Endothelial cell of umbilical vein (primary cell): Measurements from ENCODE around the gene KCNN1. TPM values are rescaled to one million over a fixed set of nuclear protein-coding genes. Genes with fewer than 3 reads are reported as not detected.

Experiments
- BruUV-seq: library from RNA; stranded (reverse); fragments of 400-500 nt; replicated peaks from 2 replicates; lab custom pipeline; 2021; lab: Mats Ljungman, UMichigan
- CTCF ChIA-PET: fragments of 300-600, 350-600 bp; sonication (Branson Sonifier 250); formaldehyde crosslinking; loops from one replicate; lab custom pipeline; 2021; ENCODE audit warnings: antibody characterized with exemption, inconsistent platforms; lab: Charles Lee
- POLR2A ChIA-PET: fragments of 300-600, 350-600 bp; sonication (Branson Sonifier 250); formaldehyde crosslinking; loops from one replicate; lab custom pipeline; 2021; ENCODE audit warnings: antibody characterized with exemption, inconsistent platforms; lab: Charles Lee
- DNase-seq: peaks from one replicate; pipeline ENCODE4 v3.0.0-alpha.2; 2011; ENCODE audit warnings: low read depth, low spot score
- FAIRE-seq: peaks from 2 replicates; lab custom pipeline; 2011; peaks lifted over from hg19 to GRCh38; lab: Jason Lieb, UNC
- H2AFZ ChIP-seq: 2 replicates; pipeline ENCODE4 v1.6.0; 2012; ENCODE audit warnings: low read depth, low read length, control low read depth, inconsistent platforms
- H3K27ac ChIP-seq: 2 replicates; pipeline ENCODE4 v1.5.1; 2011; ENCODE audit warnings: low read depth, mild to moderate bottlenecking, control low read depth, low read length, moderate library complexity; ENCODE audit not compliant: insufficient read depth
- H3K27me3 ChIP-seq, 2 experiments: 2 replicates each; pipeline versions ENCODE4 v1.6.0 to v1.6.1; 2011; ENCODE audit warnings: low read length in 2 of 2, mixed read lengths in 1 of 2; ENCODE audit not compliant: control insufficient read depth in 2 of 2, insufficient read depth in 2 of 2
- H3K36me3 ChIP-seq, 2 experiments: 2 replicates in 1 of 2; 3 replicates in 1 of 2; pipeline ENCODE4 v1.5.1; 2011; ENCODE audit warnings: low read length in 2 of 2, mild to moderate bottlenecking in 1 of 2, moderate library complexity in 1 of 2; ENCODE audit not compliant: control insufficient read depth in 2 of 2, insufficient read depth in 2 of 2; ENCODE audit errors: extremely low read depth in 1 of 2
- H3K4me1 ChIP-seq: 3 replicates; pipeline ENCODE4 v1.5.1; 2011; ENCODE audit warnings: mild to moderate bottlenecking, low read length; ENCODE audit not compliant: control insufficient read depth, insufficient read depth; ENCODE audit errors: extremely low read depth
- H3K4me2 ChIP-seq: 2 replicates; pipeline ENCODE4 v1.6.1; 2011; ENCODE audit warnings: low read length, control low read depth, mixed read lengths; ENCODE audit not compliant: insufficient read depth
- H3K4me3 ChIP-seq, 3 experiments: fragments of 200-600 bp in 1 of 3; sonication (generic), shearing (Covaris generic) in 1 of 3; replicated peaks in 1 of 3; 2 replicates each; pipeline ENCODE4 v1.5.1; 2011 to 2016; ENCODE audit warnings: control low read depth in 3 of 3, low read length in 3 of 3, mild to moderate bottlenecking in 2 of 3, inconsistent platforms in 1 of 3, low read depth in 1 of 3, moderate library complexity in 1 of 3; ENCODE audit not compliant: insufficient read depth in 1 of 3
- H3K79me2 ChIP-seq: 2 replicates; pipeline ENCODE4 v1.6.0; 2012; ENCODE audit warnings: low read length, inconsistent platforms; ENCODE audit not compliant: control insufficient read depth, insufficient read depth
- H3K9ac ChIP-seq: replicated peaks from 2 replicates; pipeline ENCODE3; 2011; ENCODE audit warnings: low read length, control low read depth; ENCODE audit not compliant: insufficient read depth; ENCODE audit errors: extremely low read depth
- H3K9me1 ChIP-seq: replicated peaks from 3 replicates; pipeline ENCODE4 v1.6.0; 2011; ENCODE audit warnings: mild to moderate bottlenecking, low read length; ENCODE audit not compliant: control insufficient read depth, insufficient read depth; ENCODE audit errors: extremely low read depth
- H3K9me3 ChIP-seq: replicated peaks from 2 replicates; pipeline ENCODE4 v1.5.1; 2012; ENCODE audit warnings: low read length, inconsistent platforms; ENCODE audit not compliant: control insufficient read depth, insufficient read depth
- H4K20me1 ChIP-seq: replicated peaks from 2 replicates; pipeline ENCODE3; 2011; ENCODE audit warnings: mild to moderate bottlenecking, low read length; ENCODE audit not compliant: control insufficient read depth, insufficient read depth; ENCODE audit errors: extremely low read depth
- EZH2 ChIP-seq: IDR thresholded peaks from 2 replicates; pipeline ENCODE4 v1.6.1; 2012; ENCODE audit warnings: borderline replicate concordance, low read depth, mild to moderate bottlenecking, moderate library complexity, low read length, inconsistent platforms; ENCODE audit not compliant: severe bottlenecking
- FOS ChIP-seq: IDR thresholded peaks from 2 replicates; pipeline ENCODE4 v1.6.1; 2011; ENCODE audit warnings: mild to moderate bottlenecking, low read length, moderate library complexity, borderline replicate concordance; ENCODE audit not compliant: insufficient read depth
- GATA2 ChIP-seq: IDR thresholded peaks from 2 replicates; pipeline ENCODE4 v1.7.0; 2011; ENCODE audit warnings: low read depth, mild to moderate bottlenecking, moderate library complexity, mixed read lengths, low read length; ENCODE audit not compliant: insufficient read length, insufficient read depth
- JUN ChIP-seq: IDR thresholded peaks from 2 replicates; pipeline ENCODE4 v1.6.1; 2011; ENCODE audit warnings: borderline replicate concordance, low read depth; ENCODE audit not compliant: insufficient read length, insufficient read depth
- MYC ChIP-seq: IDR thresholded peaks from one replicate; pipeline ENCODE4 v1.6.1; 2011; ENCODE audit warnings: mild to moderate bottlenecking, low read depth, low read length
- POLR2A ChIP-seq: IDR thresholded peaks from 2 replicates; pipeline ENCODE4 v1.6.1; 2012; ENCODE audit warnings: low read depth, mild to moderate bottlenecking, control low read depth, low read length
- POLR2AphosphoS5 ChIP-seq: IDR thresholded peaks from 2 replicates; pipeline ENCODE4 v1.6.1; 2012; ENCODE audit warnings: low read depth, mild to moderate bottlenecking, control low read depth, low read length, moderate library complexity; ENCODE audit not compliant: insufficient read depth
- dilution Hi-C: fragments of 300-500 bp; cut with MboI; formaldehyde crosslinking; loops from one replicate; pipeline ENCODE4 v1.15.0; 2019; ENCODE audit warnings: low sequenced_read_pairs; ENCODE audit not compliant: extremely low pct_ligation_motif_present
- intact Hi-C: fragments of 100-400 bp; cut with micrococcal nuclease; formaldehyde crosslinking; loops from one replicate; pipeline ENCODE4 v1.10.0; 2022
- polyA plus RNA-seq, 4 experiments: library from polyadenylated mRNA; depleted of rRNA in 3 of 4; stranded (reverse) in 3 of 4; unstranded in 1 of 4; fragments of >200 nt; gene quantifications; 2 replicates each; pipeline versions ENCODE4 v1.2.1 to v1.2.3, GENCODE V29; 2011 to 2012; ENCODE audit warnings: missing spikeins in 1 of 4
- total RNA-seq: library from RNA; stranded (reverse); gene quantifications from 2 replicates; pipeline ENCODE4 v1.2.3, GENCODE V29; 2021
- TF ChIP-seq, protein P1 (sequence below): IDR thresholded peaks from 2 replicates; pipeline ENCODE4 v1.6.1; 2011; ENCODE audit not compliant: insufficient read depth, insufficient read length
- TF ChIP-seq, protein P2 (sequence below), 2 donors: IDR thresholded peaks; 1 replicate in 1 of 2; 2 replicates in 1 of 2; pipeline ENCODE4 v1.5.1; 2011; ENCODE audit warnings: low read length in 2 of 2, mild to moderate bottlenecking in 2 of 2, moderate library complexity in 2 of 2, control low read depth in 1 of 2, inconsistent platforms in 1 of 2, low read depth in 1 of 2; ENCODE audit not compliant: insufficient read depth in 1 of 2; ENCODE audit errors: extremely low read depth in 1 of 2

KCNN1 gene
- total and polyA plus RNA-seq, 2 donors (not counting 3 experiments of a cell fraction or from before 2014, with no cell fraction given): 0.18 to 0.80 TPM

DNA sequence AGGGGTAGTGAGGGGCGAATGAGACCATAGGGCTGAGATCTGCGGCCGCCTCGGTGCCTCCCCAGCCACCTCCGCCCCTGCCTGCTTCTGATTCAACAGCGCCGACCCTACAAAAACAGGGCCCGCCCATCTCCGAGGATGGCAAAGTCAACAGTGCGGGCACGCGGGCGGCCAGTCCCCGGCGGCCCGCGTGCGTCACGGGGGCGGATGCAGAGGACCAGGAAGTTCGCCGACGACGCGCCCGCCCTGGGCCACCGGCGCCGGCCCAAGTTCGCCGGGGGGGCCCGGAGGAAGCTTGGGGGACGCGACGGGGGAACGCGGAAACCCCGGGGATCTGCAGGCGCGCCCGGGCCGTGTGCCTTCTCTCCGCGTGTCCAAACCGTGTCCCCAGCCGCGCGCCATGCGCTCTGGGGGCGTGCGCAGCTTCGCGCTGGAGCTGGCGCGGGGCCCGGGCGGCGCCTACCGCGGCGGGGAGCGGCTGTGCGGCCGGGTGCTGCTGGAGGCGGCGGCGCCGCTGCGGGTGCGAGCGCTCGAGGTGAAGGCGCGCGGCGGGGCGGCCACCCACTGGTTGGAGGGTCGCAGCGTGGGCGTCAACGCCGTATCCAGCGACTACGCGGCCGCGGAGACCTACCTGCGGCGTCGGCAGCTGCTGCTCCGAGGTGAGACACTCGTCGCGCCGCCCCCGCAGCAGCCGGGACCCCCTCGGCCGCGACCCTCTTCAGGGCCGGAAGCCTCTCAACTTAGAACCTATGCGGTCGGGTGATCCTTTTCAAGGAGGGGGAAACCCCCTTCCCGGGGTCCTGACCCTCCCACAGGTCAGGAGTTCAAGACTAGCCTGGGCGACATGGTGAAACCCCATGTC, 34.2 kb downstream of the KCNN1 start:
- no peak for TF ChIP-seq JUN
- TF ChIP-seq FOS: peak; percentile 19
- peak; percentile 77 for TF ChIP-seq POLR2AphosphoS5
- TF ChIP-seq MYC: no peak
- no peak for TF ChIP-seq EZH2
- TF ChIP-seq, protein P1, sequence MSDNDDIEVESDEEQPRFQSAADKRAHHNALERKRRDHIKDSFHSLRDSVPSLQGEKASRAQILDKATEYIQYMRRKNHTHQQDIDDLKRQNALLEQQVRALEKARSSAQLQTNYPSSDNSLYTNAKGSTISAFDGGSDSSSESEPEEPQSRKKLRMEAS: peak; percentile 70
- TF ChIP-seq, protein P2, sequence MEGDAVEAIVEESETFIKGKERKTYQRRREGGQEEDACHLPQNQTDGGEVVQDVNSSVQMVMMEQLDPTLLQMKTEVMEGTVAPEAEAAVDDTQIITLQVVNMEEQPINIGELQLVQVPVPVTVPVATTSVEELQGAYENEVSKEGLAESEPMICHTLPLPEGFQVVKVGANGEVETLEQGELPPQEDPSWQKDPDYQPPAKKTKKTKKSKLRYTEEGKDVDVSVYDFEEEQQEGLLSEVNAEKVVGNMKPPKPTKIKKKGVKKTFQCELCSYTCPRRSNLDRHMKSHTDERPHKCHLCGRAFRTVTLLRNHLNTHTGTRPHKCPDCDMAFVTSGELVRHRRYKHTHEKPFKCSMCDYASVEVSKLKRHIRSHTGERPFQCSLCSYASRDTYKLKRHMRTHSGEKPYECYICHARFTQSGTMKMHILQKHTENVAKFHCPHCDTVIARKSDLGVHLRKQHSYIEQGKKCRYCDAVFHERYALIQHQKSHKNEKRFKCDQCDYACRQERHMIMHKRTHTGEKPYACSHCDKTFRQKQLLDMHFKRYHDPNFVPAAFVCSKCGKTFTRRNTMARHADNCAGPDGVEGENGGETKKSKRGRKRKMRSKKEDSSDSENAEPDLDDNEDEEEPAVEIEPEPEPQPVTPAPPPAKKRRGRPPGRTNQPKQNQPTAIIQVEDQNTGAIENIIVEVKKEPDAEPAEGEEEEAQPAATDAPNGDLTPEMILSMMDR (IDR thresholded peaks at IDR 0.05; ENCODE audit: extremely low read depth in 1 of 2, insufficient read depth in 1 of 2, low read depth in 1 of 2, low read length in 2 of 2): no peak
- peak; percentile 66 for TF ChIP-seq POLR2A
- no peak for TF ChIP-seq GATA2
- Histone ChIP-seq H3K9ac (peak overlapping the region; percentile 89), H3K79me2 (peaks cover 14% of the 10 kb centered on the region), H3K27ac (peak overlapping the region; percentile 90), H3K4me2 (peak overlapping the region; percentile 87), H3K27me3 (no peaks in the 10 kb centered on the region), H3K36me3 (no peaks in the 10 kb centered on the region), H3K9me3 (no peaks in the 10 kb centered on the region), H4K20me1 (no peaks in the 10 kb centered on the region), H3K4me1 (peaks cover 15% of the 10 kb centered on the region), H3K9me1 (no peaks in the 10 kb centered on the region), H3K4me3 (peak overlapping the region; percentile 73 to 85 (median 77)), H2AFZ (peak overlapping the region; percentile 93)
- no TSS peak for BruUV-seq
- peak; percentile 82 for DNase-seq
- ChIA-PET CTCF (interaction anchor here (1.0 to 2.3 kb wide), 6 partner anchors 54 to 142 kb away, joined by 3 to 10 read pairs (median 4); partner anchors contain the start of genes CCDC124 and RPL18A), POLR2A (no interaction called here)
- intact Hi-C loops: loop anchor here (2.0 kb wide), 1 partner anchor 118 kb away; no protein-coding TSS in a partner anchor
- dilution Hi-C loops: no loop called here
- peak; percentile 62 for FAIRE-seq
